HFF-Myc (cell line): Measurements from ENCODE around the gene PCNT.

ENCODE experiments used
- DNase-seq: peaks from one replicate; pipeline ENCODE4 v3.0.0-alpha.2; 2011; ENCODE audit warnings: low read depth; ENCODE audit errors: extremely low read depth
- H3K4me3 ChIP-seq: replicated peaks from 2 replicates; pipeline ENCODE4 v1.5.1; 2011; ENCODE audit warnings: low read depth, mild to moderate bottlenecking, control low read depth, low read length
- CTCF ChIP-seq: IDR thresholded peaks from 2 replicates; pipeline ENCODE4 v1.5.1; 2012; ENCODE audit warnings: mild to moderate bottlenecking, low read depth, low read length, control low read depth; ENCODE audit errors: missing control alignments

PCNT gene

GRCh38 chr21:46379691-46380090 is 55.7 kb downstream of the PCNT start:
- H3K4me3 ChIP-seq: no peak overlapping the region
- DNase-seq: no peak
- no peak for TF ChIP-seq CTCF

- no peak for TF ChIP-seq CTCF
- no peak overlapping the region for H3K4me3 ChIP-seq
- DNase-seq: no peak
Measured at GRCh38 chr21:46381541-46381940, 57.6 kb downstream of the PCNT start.

- no peak for TF ChIP-seq CTCF
- H3K4me3 ChIP-seq: no peak overlapping the region
- no peak for DNase-seq
Measured at GRCh38 chr21:46384556-46384955, 60.6 kb downstream of the PCNT start.

GRCh38 chr21:46385846-46386733 is 62.1 kb downstream of the PCNT start:
- TF ChIP-seq CTCF: no peak
- DNase-seq: no peak
- no peak overlapping the region for H3K4me3 ChIP-seq

GRCh38 chr21:46386734-46387088 is 62.8 kb downstream of the PCNT start:
- DNase-seq: no peak
- TF ChIP-seq CTCF: no peak
- no peak overlapping the region for H3K4me3 ChIP-seq

- H3K4me3 ChIP-seq: no peak overlapping the region
- DNase-seq: no peak
- TF ChIP-seq CTCF: no peak
Measured at GRCh38 chr21:46388206-46388880, 64.4 kb downstream of the PCNT start.

- H3K4me3 ChIP-seq: no peak overlapping the region
- DNase-seq: no peak
- no peak for TF ChIP-seq CTCF
Measured at GRCh38 chr21:46388896-46389295, 64.9 kb downstream of the PCNT start.
